PC-3 (cell line): Measurements from ENCODE around the gene GIPC1. TPM values are rescaled to one million over a fixed set of nuclear protein-coding genes. Genes with fewer than 3 reads are reported as not detected.

Experiments
- ATAC-seq: fragments of 200-7000 bp; cut with Tn5 transposase; 2 replicates; pipeline ENCODE4 v1.9.1; 2020; ENCODE audit warnings: mild to moderate bottlenecking, moderate library complexity
- BruUV-seq: library from RNA; stranded (reverse); fragments of 400-500 nt; replicated peaks from 2 replicates; lab custom pipeline; 2021; lab: Mats Ljungman, UMichigan
- CTCF ChIA-PET: fragments of 300-600 bp; sonication (Branson Sonifier 250); formaldehyde crosslinking; loops from one replicate; lab custom pipeline; 2022; ENCODE audit warnings: antibody characterized with exemption; lab: Charles Lee
- POLR2A ChIA-PET: fragments of 300-600 bp; sonication (Branson Sonifier 250); formaldehyde crosslinking; loops from one replicate; lab custom pipeline; 2022; ENCODE audit warnings: antibody characterized with exemption; ENCODE audit not compliant: unreplicated experiment; lab: Charles Lee
- DNase-seq: peaks from one replicate; pipeline ENCODE4 v3.0.0-alpha.2; 2015
- H2AFZ ChIP-seq: fragments of 300-600 bp; sonication (generic); 2 replicates; pipeline ENCODE4 v1.6.0; 2016; ENCODE audit warnings: antibody characterized with exemption, low read length
- H3F3A ChIP-seq: fragments of 300-600 bp; sonication (generic); one replicate; pipeline ENCODE4 v1.6.0; 2017; ENCODE audit warnings: antibody characterized with exemption, low read length, control low read depth, mild to moderate bottlenecking; ENCODE audit not compliant: unreplicated experiment
- H3K27ac ChIP-seq: fragments of 300-600 bp; sonication (generic); 2 replicates; pipeline ENCODE4 v1.5.1; 2016; ENCODE audit warnings: mild to moderate bottlenecking, low read length
- H3K27me3 ChIP-seq: fragments of 300-600 bp; sonication (generic); 2 replicates; pipeline ENCODE4 v1.6.1; 2016; ENCODE audit warnings: low read length, mixed read lengths
- H3K36me3 ChIP-seq: fragments of 300-600 bp; sonication (generic); 2 replicates; pipeline ENCODE4 v1.6.1; 2016; ENCODE audit warnings: low read depth, mixed run types, low read length, mixed read lengths
- H3K4me1 ChIP-seq: fragments of 300-600 bp; sonication (generic); 2 replicates; pipeline ENCODE4 v1.5.1; 2016; ENCODE audit warnings: low read length; ENCODE audit not compliant: insufficient read depth
- H3K4me2 ChIP-seq: fragments of 300-600 bp; sonication (generic); 2 replicates; pipeline ENCODE4 v1.6.0; 2016; ENCODE audit warnings: low read length
- H3K4me3 ChIP-seq: fragments of 300-600 bp; sonication (generic); 2 replicates; pipeline ENCODE4 v1.5.1; 2016; ENCODE audit warnings: mild to moderate bottlenecking, low read length, mixed read lengths
- H3K79me2 ChIP-seq: fragments of 300-600 bp; sonication (generic); 2 replicates; pipeline ENCODE4 v1.6.1; 2017; ENCODE audit warnings: low read length, mixed read lengths
- H3K9ac ChIP-seq: fragments of 300-600 bp; sonication (generic); 2 replicates; pipeline ENCODE4 v1.6.0; 2016; ENCODE audit warnings: mild to moderate bottlenecking, low read length
- H3K9me2 ChIP-seq: fragments of 300-600 bp; sonication (generic); replicated peaks from 2 replicates; pipeline ENCODE4 v1.6.1; 2016; ENCODE audit warnings: mixed run types, low read length, mixed read lengths
- H3K9me3 ChIP-seq: fragments of 300-600 bp; sonication (generic); 2 replicates; pipeline ENCODE4 v1.6.1; 2016; ENCODE audit warnings: low read length, mixed read lengths
- H4K20me1 ChIP-seq: fragments of 300-600 bp; sonication (generic); 2 replicates; pipeline ENCODE4 v1.6.1; 2016; ENCODE audit warnings: low read length, mixed read lengths
- CTCF ChIP-seq: fragments of 300-600 bp; sonication (generic); conservative IDR thresholded peaks from 2 replicates; pipeline ENCODE4 v1.5.1; 2017; ENCODE audit warnings: antibody characterized with exemption, low read depth, mild to moderate bottlenecking, low read length
- EZH2 ChIP-seq: fragments of 300-600 bp; sonication (generic); IDR thresholded peaks from one replicate; pipeline ENCODE4 v1.6.1; 2017; ENCODE audit warnings: antibody characterized with exemption, mild to moderate bottlenecking, low read length; ENCODE audit not compliant: unreplicated experiment
- EZH2phosphoT487 ChIP-seq: fragments of 300-600 bp; sonication (generic); IDR thresholded peaks from 2 replicates; pipeline ENCODE4 v1.6.1; 2018; ENCODE audit warnings: mild to moderate bottlenecking, antibody characterized with exemption, low read length, borderline replicate concordance
- intact Hi-C: fragments of 100-400 bp; cut with micrococcal nuclease; formaldehyde crosslinking; loops from 2 replicates; pipeline ENCODE4 v1.9.0; 2023
- total RNA-seq: library from RNA; depleted of rRNA; stranded (reverse); fragments of >200 nt; gene quantifications from 2 replicates; pipeline ENCODE4 v1.2.3, GENCODE V29; 2014

Gene GIPC1
- total RNA-seq, 1 experiment from 2014 or later: 538 TPM

GRCh38 chr19:14517840-14518505, 22.0 kb upstream of the GIPC1 start, which contains the start of gene DNAJB1:
Gene DNAJB1 (minus strand): TSS chr19:14518397. CDS start chr19:14518349, 48 bp downstream.
- DNase-seq: peak; percentile 76
- Histone ChIP-seq H4K20me1 (peaks cover 39% of the 10 kb centered on the region), H3K4me3 (peak within 1 kb of the TSS; percentile 96)

GRCh38 chr19:14517446-14517839, 21.5 kb upstream of the GIPC1 start:
- Histone ChIP-seq H3K36me3 (peaks cover 38% of the 10 kb centered on the region), H3K4me1 (peaks cover 43% of the 10 kb centered on the region), H3K4me3 (peak overlapping the region; percentile 96), H3K79me2 (peaks cover 46% of the 10 kb centered on the region), H2AFZ (no peak overlapping the region), H3K27me3 (no peaks in the 10 kb centered on the region), H3K27ac (peak overlapping the region; percentile 77; the same call in 1 of the 2 replicates), H3K9ac (peak overlapping the region; percentile 92), H3K9me3 (no peaks in the 10 kb centered on the region), H4K20me1 (peaks cover 39% of the 10 kb centered on the region), H3K4me2 (peak overlapping the region; percentile 98), H3F3A (peaks cover 33% of the 10 kb centered on the region), H3K9me2 (no peaks in the 10 kb centered on the region)
- DNase-seq (no peak), ATAC-seq (peak; percentile 0; the same call in 1 of the 2 replicates)
- POLR2A ChIA-PET: interaction anchor here (0.5 to 1.9 kb wide), 4 partner anchors 8 to 21 kb away, joined by 3 to 11 read pairs (median 4); no protein-coding TSS in a partner anchor
- BruUV-seq: no TSS peak
- intact Hi-C loops: loop anchor here (2.0 kb wide), 1 partner anchor 31 kb away; no protein-coding TSS in a partner anchor
- CTCF ChIA-PET: interaction anchor here (0.6 to 1.1 kb wide), 2 partner anchors 38 to 43 kb away, joined by 4 read pairs; no protein-coding TSS in a partner anchor
- TF ChIP-seq CTCF (no peak), EZH2phosphoT487 (no peak), EZH2 (no peak)

More at GRCh38 chr19:14517840-14518505, 22.0 kb upstream of the GIPC1 start, which contains the start of gene DNAJB1:
- intact Hi-C loops: loop anchor here (2.0 kb wide), 1 partner anchor 31 kb away; no protein-coding TSS in a partner anchor
- Histone ChIP-seq H3F3A (peaks cover 33% of the 10 kb centered on the region), H3K9ac (peak within 1 kb of the TSS; percentile 92), H3K36me3 (peaks cover 38% of the 10 kb centered on the region), H3K4me2 (peak within 1 kb of the TSS; percentile 98), H3K27ac (peak within 1 kb of the TSS; percentile 93), H2AFZ (peak within 1 kb of the TSS; percentile 70), H3K27me3 (no peaks in the 10 kb centered on the region), H3K4me1 (peaks cover 43% of the 10 kb centered on the region), H3K9me3 (no peaks in the 10 kb centered on the region), H3K79me2 (peaks cover 46% of the 10 kb centered on the region), H3K9me2 (no peaks in the 10 kb centered on the region)
- ChIA-PET CTCF (interaction anchor here (0.5 to 1.1 kb wide), 8 partner anchors 11 to 377 kb away, joined by 3 to 6 read pairs (median 4); no protein-coding TSS in a partner anchor), POLR2A (interaction anchor here (0.5 to 1.9 kb wide), 10 partner anchors 9 to 500 kb away, joined by 3 to 15 read pairs (median 5); partner anchors contain the start of gene GIPC1)
- BruUV-seq: no TSS peak
- peak; percentile 63 for ATAC-seq
- no peak for TF ChIP-seq EZH2phosphoT487
- no peak for TF ChIP-seq EZH2
- TF ChIP-seq CTCF: no peak
